ENCODE measurements around the gene MRM1.
"Not testable (repeated sequence)": the region's sequence is repeated elsewhere in the genome, so short reads cannot be mapped to it uniquely, and the experiment has no call there.

The MRM1 gene

GRCh38 chr17:36602030-36602748 is 806 bp downstream of the MRM1 start:
- DNase-seq, result no peak

- peak; percentile 50 for DNase-seq
Observed at GRCh38 chr17:36602924-36603384, 1.6 kb downstream of the MRM1 start.

GRCh38 chr17:36605028-36605427 is 3.6 kb downstream of the MRM1 start:
- DNase-seq, result not testable (repeated sequence)

- DNase-seq, result no peak
Observed at GRCh38 chr17:36608280-36608679, 6.9 kb downstream of the MRM1 start.

GRCh38 chr17:36608794-36609497 is 7.6 kb downstream of the MRM1 start:
- DNase-seq, result peak; percentile 38

GRCh38 chr17:36609498-36609862 is 8.1 kb downstream of the MRM1 start:
- no peak for DNase-seq

- no peak for DNase-seq
Observed at GRCh38 chr17:36610474-36610873, 9.1 kb downstream of the MRM1 start.

GRCh38 chr17:36611345-36612072 is 10.1 kb downstream of the MRM1 start:
- no peak for DNase-seq

- no peak for DNase-seq
Observed at GRCh38 chr17:36612323-36612722, 10.9 kb downstream of the MRM1 start.

- DNase-seq, result no peak
Observed at GRCh38 chr17:36613155-36613554, 11.8 kb downstream of the MRM1 start.

- DNase-seq, result no peak
Observed at GRCh38 chr17:36614081-36614480, 12.7 kb downstream of the MRM1 start.

- DNase-seq, result no peak
Observed at GRCh38 chr17:36614933-36615332, 13.6 kb downstream of the MRM1 start.

GRCh38 chr17:36616061-36617029 is 15.0 kb downstream of the MRM1 start:
- DNase-seq, result peak; percentile 12

GRCh38 chr17:36617773-36618172 is 16.4 kb downstream of the MRM1 start:
- no peak for DNase-seq

- no peak for DNase-seq
Observed at GRCh38 chr17:36623281-36623680, 21.9 kb downstream of the MRM1 start.

- DNase-seq, result no peak
Observed at GRCh38 chr17:36625188-36625587, 23.8 kb downstream of the MRM1 start.

GRCh38 chr17:36627101-36627500 is 25.7 kb downstream of the MRM1 start:
- DNase-seq, result no peak

GRCh38 chr17:36628576-36628975 is 27.2 kb downstream of the MRM1 start:
- DNase-seq, result no peak

- DNase-seq, result peak; percentile 36
Observed at GRCh38 chr17:36629252-36629847, 28.0 kb downstream of the MRM1 start.

- DNase-seq, result no peak
Observed at GRCh38 chr17:36629970-36630502, 28.7 kb downstream of the MRM1 start.

GRCh38 chr17:36631022-36631421 is 29.6 kb downstream of the MRM1 start:
- DNase-seq, result no peak
